HepG2 (cell line): Measurements from ENCODE around the gene SPIRE1. TPM values are rescaled to one million over a fixed set of nuclear protein-coding genes. Genes with fewer than 3 reads are reported as not detected.

Source experiments
- AKAP8 ChIP-seq: sonication (generic); formaldehyde crosslinking; IDR thresholded peaks from 2 replicates; pipeline ENCODE4 v1.5.1; 2020; ENCODE audit warnings: mild to moderate bottlenecking, missing genetic modification reagents
- DNMT1 ChIP-seq: sonication (generic); formaldehyde crosslinking; IDR thresholded peaks from 2 replicates; pipeline ENCODE4 v1.5.1; 2020; ENCODE audit warnings: mild to moderate bottlenecking, missing genetic modification reagents
- HDAC2 ChIP-seq: sonication (generic); formaldehyde crosslinking; IDR thresholded peaks from 2 replicates; pipeline ENCODE4 v1.4.0; 2020; ENCODE audit warnings: missing genetic modification reagents
- HOXA3 ChIP-seq: sonication (generic); formaldehyde crosslinking; IDR thresholded peaks from 2 replicates; pipeline ENCODE4 v1.5.0; 2020; ENCODE audit warnings: missing genetic modification reagents
- KLF6 ChIP-seq: IDR thresholded peaks from 2 replicates; pipeline ENCODE4 v1.8.0; 2016; ENCODE audit warnings: missing biosample characterization, missing genetic modification reagents
- MYC ChIP-seq: sonication (generic); formaldehyde crosslinking; IDR thresholded peaks from 2 replicates; pipeline ENCODE4 v1.9.0; 2021; ENCODE audit warnings: missing genetic modification reagents, borderline replicate concordance
- MZF1 ChIP-seq: sonication (generic); formaldehyde crosslinking; IDR thresholded peaks from 2 replicates; pipeline ENCODE4 v1.8.1; 2023; ENCODE audit warnings: mild to moderate bottlenecking, missing genetic modification reagents, borderline replicate concordance
- NFAT5 ChIP-seq: sonication (generic); formaldehyde crosslinking; IDR thresholded peaks from 2 replicates; pipeline ENCODE4 v1.4.0; 2020; ENCODE audit warnings: missing genetic modification reagents
- PAX8 ChIP-seq: sonication (generic); formaldehyde crosslinking; IDR thresholded peaks from 2 replicates; pipeline ENCODE4 v1.8.0; 2022; ENCODE audit warnings: mild to moderate bottlenecking, missing genetic modification reagents, borderline replicate concordance
- PPARG ChIP-seq: conservative IDR thresholded peaks from 2 replicates; pipeline ENCODE4 v1.6.1; 2016; ENCODE audit warnings: missing biosample characterization, missing genetic modification reagents
- REST ChIP-seq, 2 experiments: IDR thresholded peaks; 2 replicates each; pipeline ENCODE4 v1.6.1; 2011 to 2012; ENCODE audit warnings: low read length in 2 of 2, borderline replicate concordance in 1 of 2, low read depth in 1 of 2, mild to moderate bottlenecking in 1 of 2, moderate library complexity in 1 of 2
- RFX1 ChIP-seq: fragments of 450-650 bp; IDR thresholded peaks from 2 replicates; pipeline ENCODE4 v1.6.1; 2017
- SP4 ChIP-seq: sonication (generic); formaldehyde crosslinking; IDR thresholded peaks from 2 replicates; pipeline ENCODE4 v1.8.1; 2023; ENCODE audit warnings: mild to moderate bottlenecking, missing genetic modification reagents
- TCF7L2 ChIP-seq: IDR thresholded peaks from 2 replicates; pipeline ENCODE4 v1.6.1; 2011; ENCODE audit warnings: mild to moderate bottlenecking, low read depth, low read length, moderate library complexity
- XRCC5 ChIP-seq: fragments of 200-400 bp; formaldehyde crosslinking; optimal IDR thresholded peaks from 2 replicates; pipeline ENCODE3; 2017; ENCODE audit warnings: mild to moderate bottlenecking, low read length
- ZNF331 ChIP-seq: sonication (generic); formaldehyde crosslinking; IDR thresholded peaks from 2 replicates; pipeline ENCODE4 v1.4.0; 2020; ENCODE audit warnings: missing genetic modification reagents
- ZNF350 ChIP-seq: sonication (generic); formaldehyde crosslinking; IDR thresholded peaks from 2 replicates; pipeline ENCODE4 v1.4.0; 2020; ENCODE audit warnings: mild to moderate bottlenecking, low read depth, missing genetic modification reagents, borderline replicate concordance
- ZNF513 ChIP-seq: sonication (generic); formaldehyde crosslinking; conservative IDR thresholded peaks from 2 replicates; pipeline ENCODE4 v1.5.0; 2020; ENCODE audit warnings: missing genetic modification reagents
- ZNF616 ChIP-seq: sonication (generic); formaldehyde crosslinking; IDR thresholded peaks from 2 replicates; pipeline ENCODE4 v1.5.0; 2020; ENCODE audit warnings: low read depth, mild to moderate bottlenecking, missing genetic modification reagents
- polyA plus RNA-seq, 8 experiments: library from polyadenylated mRNA; depleted of rRNA in 3 of 8; stranded (reverse) in 7 of 8; unstranded in 1 of 8; fragments of >200 nt; fragmentation: Illumina TruSeq in 4 of 8; extraction: Trizol in 4 of 8; gene quantifications; 2 replicates each; pipeline versions ENCODE4 v1.2.1 to v1.2.3, GENCODE V29; 2011 to 2016; ENCODE audit warnings: low read depth in 4 of 8, missing spikeins in 1 of 8, mixed read lengths in 1 of 8; ENCODE audit not compliant: insufficient read depth in 1 of 8
- total RNA-seq, 5 experiments: library from RNA; depleted of rRNA; stranded (reverse); fragments of >200 nt; fragmentation: Illumina TruSeq; extraction: Trizol; gene quantifications; 2 replicates each; pipeline ENCODE4 v1.2.3, GENCODE V29; 2016; ENCODE audit warnings: low read depth in 1 of 5
- TF ChIP-seq, protein P1 (sequence below): IDR thresholded peaks from 2 replicates; pipeline ENCODE4 v1.6.1; 2016; ENCODE audit warnings: low read depth, borderline replicate concordance

Gene SPIRE1
- total and polyA plus RNA-seq, 2 of the 13 experiments (the other 11 are each of a cell fraction or from before 2014, with no cell fraction given): 9.9 to 21.3 TPM

- TF ChIP-seq NFAT5 (CRISPR knock-in tag) (peak; percentile 69; the same call in 1 of the 2 replicates), SP4 (CRISPR knock-in tag) (no peak), MYC (peak; percentile 68; the same call in 1 of the 2 replicates), XRCC5 (peak; percentile 51), ZNF331 (CRISPR knock-in tag) (no peak), HOXA3 (0 out of 2 replicates have a peak, but pooled peaks have one; percentile 17), ZNF350 (no peak), ZNF513 (no peak), KLF6 (0 out of 2 replicates have a peak, but pooled peaks have one; percentile 45), MZF1 (CRISPR knock-in tag) (no peak), PAX8 (no peak), DNMT1 (CRISPR knock-in tag) (no peak), ZNF616 (CRISPR knock-in tag) (no peak), REST (IDR thresholded peaks at IDR 0.05; ENCODE audit: borderline replicate concordance in 1 of 2, low read depth in 1 of 2, low read length in 2 of 2) (no peak), RFX1 (no peak), TCF7L2 (no peak), AKAP8 (no peak), PPARG (CRISPR knock-in tag) (no peak), HDAC2 (CRISPR knock-in tag) (no peak)
- TF ChIP-seq, protein P1, sequence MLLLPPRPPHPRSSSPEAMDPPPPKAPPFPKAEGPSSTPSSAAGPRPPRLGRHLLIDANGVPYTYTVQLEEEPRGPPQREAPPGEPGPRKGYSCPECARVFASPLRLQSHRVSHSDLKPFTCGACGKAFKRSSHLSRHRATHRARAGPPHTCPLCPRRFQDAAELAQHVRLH (CRISPR knock-in tag): no peak
Measured at GRCh38 chr18:12656938-12657683, 796 bp downstream of the SPIRE1 start (continued).
